Measurements from ENCODE around the gene STOX2.

STOX2 gene

GRCh38 chr4:183905081-183905592 lies at the start of gene STOX2:
STOX2 (plus strand) TSS chr4:183905307; CDS start chr4:183906791, 1,484 bp downstream.
- DNase-seq (ENCODE audit: low spot score): peak; percentile 28

- no peak for DNase-seq (ENCODE audit: low spot score)
Observed at GRCh38 chr4:183855323-183856190, 49.5 kb upstream of the STOX2 start.

DNA sequence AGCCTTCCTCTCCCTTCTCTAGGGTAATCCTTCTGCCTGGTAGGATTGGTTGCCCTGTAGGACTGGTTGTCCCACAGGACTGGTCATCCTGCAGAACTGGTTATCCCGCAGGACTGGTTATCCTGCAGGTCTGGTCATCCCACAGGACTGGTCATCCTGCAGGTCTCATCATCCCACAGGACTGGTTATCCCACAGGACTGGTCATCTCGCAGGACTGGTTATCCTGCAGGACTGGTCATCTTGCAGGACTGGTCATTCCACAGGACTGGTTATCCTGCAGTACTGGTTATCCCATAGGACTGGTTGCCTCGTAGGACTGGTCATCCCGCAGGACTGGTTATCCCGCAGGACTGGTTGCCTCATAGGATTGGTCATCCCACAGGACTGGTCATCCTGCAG lies 48.1 kb upstream of the STOX2 start:
- DNase-seq (ENCODE audit: low spot score): no peak

GRCh38 chr4:183858011-183858615 lies 47.0 kb upstream of the STOX2 start:
- DNase-seq (ENCODE audit: low spot score): no peak

- DNase-seq (ENCODE audit: low spot score): no peak
Observed at GRCh38 chr4:183860119-183860518, 45.0 kb upstream of the STOX2 start.

DNA sequence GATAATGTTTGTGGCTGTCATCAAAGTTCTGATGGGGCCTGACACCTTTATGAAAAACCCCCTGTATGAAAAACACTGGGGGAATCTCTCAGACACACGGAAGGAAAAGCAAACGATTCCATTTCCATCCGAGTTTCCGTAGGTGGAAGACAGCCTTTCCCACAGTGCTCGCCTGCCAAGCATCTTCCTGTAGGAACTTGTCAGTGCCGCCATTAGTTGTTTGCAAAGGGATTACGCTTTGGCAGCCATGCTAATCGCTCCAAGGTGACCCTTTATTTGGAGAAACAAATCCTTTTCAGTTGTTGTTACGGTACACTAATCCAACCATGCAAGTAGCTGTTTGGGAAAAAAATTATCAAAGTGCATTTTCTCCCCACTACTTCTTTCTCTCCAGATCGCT lies 44.4 kb upstream of the STOX2 start:
- DNase-seq (ENCODE audit: low spot score): no peak

GRCh38 chr4:183861426-183861825 lies 43.7 kb upstream of the STOX2 start:
- DNase-seq (ENCODE audit: low spot score): no peak

DNA sequence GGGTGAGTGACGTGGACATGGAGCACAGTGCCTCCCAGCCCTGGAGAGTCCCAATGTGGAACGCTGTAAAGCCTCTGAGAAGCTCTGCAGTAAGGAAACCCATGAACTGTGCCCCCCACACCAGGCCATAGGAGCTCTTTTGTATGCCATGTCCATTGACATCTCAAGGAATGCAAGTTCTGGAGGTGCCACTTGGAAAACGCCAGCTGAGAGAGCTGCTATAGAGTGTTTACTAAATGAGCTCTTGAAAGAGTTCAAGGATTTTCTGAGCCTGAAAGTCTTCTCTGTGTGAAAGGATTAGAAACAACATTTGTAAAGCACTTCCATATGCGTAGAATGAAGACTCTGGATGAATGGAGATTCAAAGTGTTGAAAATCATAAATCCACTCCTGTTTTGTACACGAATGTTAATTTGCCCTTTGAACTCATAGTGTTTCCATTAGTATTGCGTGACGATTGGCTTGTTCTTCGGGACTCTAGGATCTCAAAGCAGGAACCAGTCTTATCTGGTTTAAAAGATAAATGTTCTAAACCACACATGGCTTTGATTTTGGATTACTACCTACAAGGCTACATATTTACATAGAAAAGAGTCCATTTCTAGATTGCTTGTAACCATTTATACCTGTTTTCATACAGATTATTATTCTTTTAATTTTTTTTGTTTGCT lies 41.8 kb upstream of the STOX2 start:
- DNase-seq (ENCODE audit: low spot score): no peak

GRCh38 chr4:183867247-183867646 lies 37.9 kb upstream of the STOX2 start:
- no peak for DNase-seq (ENCODE audit: low spot score)

DNA sequence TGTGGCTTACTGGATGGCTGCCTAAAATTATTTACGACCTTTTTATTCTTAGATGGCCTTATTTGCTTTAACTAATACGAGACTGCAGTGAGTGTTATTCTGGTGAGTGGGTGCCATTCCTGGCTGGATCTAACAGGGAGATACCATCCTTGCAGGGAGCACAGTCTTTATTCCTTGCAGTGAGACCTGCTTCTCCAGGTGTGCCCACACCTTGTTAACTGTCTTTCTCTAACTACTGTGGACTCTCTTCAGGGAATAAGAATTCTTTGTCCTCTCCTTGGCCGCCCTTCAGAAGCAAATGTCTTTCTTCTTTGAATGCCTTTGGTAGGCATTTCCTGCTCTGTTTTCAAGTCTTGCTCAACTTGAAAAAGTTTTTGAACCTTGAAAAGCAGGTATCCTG lies 34.1 kb upstream of the STOX2 start:
- no peak for DNase-seq (ENCODE audit: low spot score)

DNA sequence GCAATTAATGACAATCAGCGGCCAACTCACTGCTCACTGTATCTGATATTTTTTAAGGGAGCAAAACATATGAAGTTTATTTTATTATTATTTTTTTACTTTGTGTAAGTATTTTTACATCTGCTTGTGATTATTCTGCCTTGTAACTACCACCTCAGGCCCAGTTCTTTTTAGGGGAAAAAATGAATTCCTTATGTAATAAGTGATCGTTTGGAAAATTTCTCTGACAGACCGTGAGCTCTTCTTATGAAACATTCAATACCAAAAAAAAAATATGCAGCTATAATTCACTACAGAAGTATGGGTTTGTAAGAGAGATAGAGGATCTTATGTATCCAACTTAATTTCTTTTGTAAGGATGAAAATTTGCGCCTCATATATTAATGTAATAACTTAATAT lies 33.5 kb upstream of the STOX2 start:
- DNase-seq (ENCODE audit: low spot score): no peak

DNA sequence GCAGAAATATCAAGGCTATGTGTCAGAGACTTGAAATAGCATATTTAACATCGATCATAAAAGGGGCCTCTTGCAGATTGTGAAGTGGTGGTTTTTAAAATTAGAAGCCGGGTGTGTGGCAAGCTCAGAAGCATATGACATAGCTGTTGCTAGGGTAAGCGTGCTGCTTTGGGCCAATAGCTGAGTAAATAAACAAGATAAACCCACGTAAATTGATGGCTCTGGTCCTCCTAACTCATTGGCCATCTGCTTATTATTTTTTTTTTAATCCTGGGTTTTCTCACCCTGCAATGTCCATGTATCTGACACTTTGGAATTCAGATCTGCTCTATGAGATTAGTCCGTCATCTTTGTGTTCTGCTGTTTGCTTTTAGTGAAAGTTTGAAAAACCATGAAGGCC lies 32.6 kb upstream of the STOX2 start:
- DNase-seq (ENCODE audit: low spot score): no peak

DNA sequence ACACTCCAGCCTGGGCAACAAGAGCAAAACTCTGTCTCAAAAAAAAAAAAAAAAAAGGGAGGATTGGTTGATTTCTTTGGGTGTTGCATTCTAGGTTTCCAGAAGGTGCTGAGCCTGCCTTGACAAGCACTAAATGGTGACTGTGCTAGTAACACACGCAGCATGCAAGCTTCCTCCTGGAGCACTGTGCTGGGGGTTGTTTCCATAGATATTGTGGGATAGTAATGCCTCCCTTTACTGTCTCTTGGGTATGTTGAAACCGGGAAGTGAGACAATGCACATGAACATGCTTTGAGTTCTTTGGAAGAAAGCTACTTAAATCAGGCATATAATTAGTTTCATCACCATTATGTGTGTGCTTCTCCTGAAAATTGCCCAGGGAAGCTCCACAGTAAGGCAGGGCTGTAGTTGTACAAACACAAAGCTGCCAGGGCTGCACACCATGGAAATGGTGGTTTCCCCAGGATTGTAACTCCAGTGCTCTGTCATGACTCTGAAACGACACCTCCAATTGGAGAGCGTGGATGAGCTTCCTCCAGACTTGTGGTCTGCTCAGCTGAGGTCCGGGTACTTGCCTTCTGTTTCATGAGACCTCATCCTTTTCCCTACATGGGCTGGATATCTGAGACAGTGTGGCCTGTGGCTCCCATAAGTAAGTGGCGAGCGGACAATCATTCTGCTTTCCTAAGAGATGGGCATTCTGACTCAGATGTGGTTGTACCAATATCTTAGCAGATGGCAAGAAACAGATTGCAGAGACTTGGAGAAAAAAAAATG lies 31.5 kb upstream of the STOX2 start:
- DNase-seq (ENCODE audit: low spot score): no peak

GRCh38 chr4:183875251-183875825 lies 29.8 kb upstream of the STOX2 start:
- no peak for DNase-seq (ENCODE audit: low spot score)

DNA sequence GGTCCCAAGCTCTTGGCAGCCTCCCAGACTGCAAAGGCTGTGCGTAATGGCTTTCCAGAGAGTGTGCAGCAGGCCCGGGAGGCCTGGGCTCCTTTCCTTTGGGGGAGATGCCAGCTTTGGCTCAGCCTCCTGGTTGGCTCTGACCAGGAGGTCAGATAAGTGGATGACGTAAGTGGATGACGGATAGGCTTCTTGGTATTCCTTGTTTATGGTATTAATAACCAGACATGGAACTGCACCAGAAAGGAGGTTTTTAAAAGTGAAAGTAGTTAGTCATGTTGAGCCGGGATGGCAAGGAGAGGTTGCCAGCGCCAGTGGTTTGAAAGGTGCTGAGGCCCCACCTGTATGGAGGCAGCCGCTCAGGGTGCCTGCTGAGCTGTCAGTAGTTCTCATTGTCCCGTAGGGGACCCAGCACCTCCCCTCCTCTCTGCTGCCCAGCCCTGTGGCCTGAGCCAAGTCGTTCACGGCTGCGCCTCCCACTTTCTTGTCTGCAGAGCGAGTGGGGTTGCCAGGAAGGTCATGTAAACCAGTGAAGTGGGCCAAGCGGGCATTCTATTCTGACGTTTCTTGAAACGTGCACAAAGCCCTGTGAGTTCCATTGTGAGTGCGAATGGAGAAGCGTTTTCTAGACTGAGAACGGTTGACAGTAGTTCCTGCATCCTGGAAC lies 28.7 kb upstream of the STOX2 start:
- peak; percentile 49 for DNase-seq (ENCODE audit: low spot score)

DNA sequence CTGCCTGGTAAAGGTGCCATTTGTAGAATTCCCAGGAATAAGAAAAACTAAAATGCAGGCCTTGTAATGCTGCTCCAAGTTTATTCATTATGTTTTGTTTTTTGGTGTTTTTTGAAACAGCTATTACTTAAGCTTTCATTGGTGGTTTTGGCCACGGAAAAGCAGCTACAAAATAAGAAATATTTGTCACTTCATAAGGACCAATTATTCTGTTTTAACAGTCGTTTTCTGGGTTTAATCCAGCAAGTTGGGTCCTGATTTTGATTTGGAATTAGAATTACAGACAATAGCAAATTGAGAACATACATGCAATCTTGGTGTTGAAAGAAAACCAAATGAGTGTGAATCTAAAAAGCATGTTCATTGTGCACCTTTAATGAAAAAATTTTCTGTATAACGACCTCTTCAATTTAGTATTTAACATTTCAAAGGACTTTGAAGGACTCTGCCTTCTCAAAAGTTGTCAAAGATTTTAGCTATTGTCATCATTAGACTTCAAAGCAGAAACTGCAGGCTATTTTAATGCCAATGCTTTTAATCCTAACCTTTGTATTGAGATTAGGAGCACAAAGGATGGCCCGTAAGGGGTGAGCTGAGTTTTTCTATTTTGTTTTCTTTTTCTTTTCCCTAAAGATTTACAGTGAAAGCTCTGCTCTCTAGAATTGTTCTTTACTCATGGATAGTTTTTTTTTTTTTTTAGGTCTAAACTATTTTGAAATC lies 26.7 kb upstream of the STOX2 start:
- no peak for DNase-seq (ENCODE audit: low spot score)

DNA sequence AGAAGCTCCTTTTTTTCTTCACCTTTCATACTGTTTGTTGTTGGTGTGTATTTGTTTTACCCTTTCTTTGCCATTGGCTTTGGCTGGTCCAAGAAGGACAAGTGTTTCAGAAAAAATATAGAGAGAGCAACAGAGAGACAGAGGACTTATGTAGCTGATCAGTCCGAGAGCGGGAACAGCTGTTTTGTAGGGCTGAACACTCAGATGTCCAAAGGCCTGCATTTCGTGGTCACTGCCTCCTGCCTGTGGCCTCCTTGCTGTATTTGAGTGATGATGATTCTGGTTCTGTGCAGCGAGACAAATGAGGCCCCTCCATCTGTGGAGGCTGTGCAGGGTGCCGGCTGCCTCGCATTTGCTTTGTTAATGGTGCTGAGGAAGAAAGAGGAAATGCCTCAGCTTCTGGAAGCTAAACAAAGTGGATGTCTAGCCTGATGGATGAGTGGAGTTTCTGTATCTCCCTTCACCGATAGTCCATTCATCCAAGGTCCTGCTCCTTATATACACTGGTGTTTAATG lies 19.8 kb upstream of the STOX2 start:
- DNase-seq (ENCODE audit: low spot score): no peak

- no peak for DNase-seq (ENCODE audit: low spot score)
Observed at GRCh38 chr4:183887351-183887750, 17.8 kb upstream of the STOX2 start.

GRCh38 chr4:183888564-183888963 lies 16.5 kb upstream of the STOX2 start:
- DNase-seq (ENCODE audit: low spot score): no peak

- DNase-seq (ENCODE audit: low spot score): no peak
Observed at GRCh38 chr4:183889190-183889589, 15.9 kb upstream of the STOX2 start.

Data from hepatic stellate cell (primary cell).